Measurements from ENCODE around the gene KCNJ15. TPM values are rescaled to one million over a fixed set of nuclear protein-coding genes. Genes with fewer than 3 reads are reported as not detected.

Gene KCNJ15
- total RNA-seq, 4 donors from 2014 or later = 5.8 TPM; not detected in 3

DNA sequence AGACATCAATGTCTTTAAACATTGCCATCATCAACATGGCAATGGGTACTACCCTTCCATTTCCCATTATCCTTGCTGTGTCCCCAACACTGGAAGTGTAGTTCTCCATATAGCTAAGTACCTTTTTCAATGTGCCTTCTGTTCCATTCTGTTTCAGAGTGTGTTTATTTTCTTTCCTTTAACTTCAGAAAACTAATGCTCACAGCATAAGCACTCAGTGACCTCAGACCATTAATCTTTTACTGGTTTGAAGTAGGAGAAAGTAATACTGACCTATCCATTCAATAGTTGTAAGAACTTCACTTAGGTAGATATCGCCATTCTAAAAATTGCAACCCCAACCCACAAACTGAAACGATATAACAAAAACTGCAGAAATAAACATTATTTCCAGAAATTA lies 37.8 kb downstream of the KCNJ15 start:
- H3K4me3 ChIP-seq = no peak overlapping the region
- no peaks in the 10 kb centered on the region for H3K36me3 ChIP-seq
- TF ChIP-seq POLR2A (IDR thresholded peaks at IDR 0.05) = no peak
- no peak for TF ChIP-seq CTCF (IDR thresholded peaks at IDR 0.05)
- H3K4me1 ChIP-seq = no peaks in the 10 kb centered on the region
- no peak overlapping the region for H3K27ac ChIP-seq
- DNase-seq = no peak
- H3K27me3 ChIP-seq = no peaks in the 10 kb centered on the region
- no peaks in the 10 kb centered on the region for H3K9me3 ChIP-seq

GRCh38 chr21:38295997-38296764 lies 39.4 kb downstream of the KCNJ15 start:
- no peaks in the 10 kb centered on the region for H3K36me3 ChIP-seq
- DNase-seq = no peak
- no peaks in the 10 kb centered on the region for H3K4me1 ChIP-seq
- TF ChIP-seq POLR2A (IDR thresholded peaks at IDR 0.05) (no peak), CTCF (IDR thresholded peaks at IDR 0.05) (no peak)
- H3K27me3 ChIP-seq = no peaks in the 10 kb centered on the region
- no peak overlapping the region for H3K4me3 ChIP-seq
- peak overlapping the region in 1 of 4 donors; percentile 15 for H3K27ac ChIP-seq
- H3K9me3 ChIP-seq = no peaks in the 10 kb centered on the region

GRCh38 chr21:38297194-38297631 lies 40.4 kb downstream of the KCNJ15 start:
- TF ChIP-seq POLR2A (IDR thresholded peaks at IDR 0.05) = no peak
- TF ChIP-seq CTCF (IDR thresholded peaks at IDR 0.05) = no peak
- Histone ChIP-seq H3K27ac (peak overlapping the region in 1 of 4 donors; percentile 15), H3K4me3 (no peak overlapping the region), H3K27me3 (no peaks in the 10 kb centered on the region), H3K4me1 (no peaks in the 10 kb centered on the region), H3K36me3 (no peaks in the 10 kb centered on the region), H3K9me3 (no peaks in the 10 kb centered on the region)
- no peak for DNase-seq

- no peaks in the 10 kb centered on the region for H3K27me3 ChIP-seq
- no peak overlapping the region for H3K4me3 ChIP-seq
- no peaks in the 10 kb centered on the region for H3K4me1 ChIP-seq
- no peaks in the 10 kb centered on the region for H3K9me3 ChIP-seq
- no peaks in the 10 kb centered on the region for H3K36me3 ChIP-seq
- no peak overlapping the region for H3K27ac ChIP-seq
- no peak for DNase-seq
- TF ChIP-seq CTCF (IDR thresholded peaks at IDR 0.05) = no peak
- TF ChIP-seq POLR2A (IDR thresholded peaks at IDR 0.05) = no peak
Observed at GRCh38 chr21:38297871-38298270, 41.1 kb downstream of the KCNJ15 start.

GRCh38 chr21:38298832-38299231 lies 42.0 kb downstream of the KCNJ15 start:
- Histone ChIP-seq H3K9me3 (no peaks in the 10 kb centered on the region), H3K36me3 (no peaks in the 10 kb centered on the region), H3K4me1 (no peaks in the 10 kb centered on the region), H3K27me3 (no peaks in the 10 kb centered on the region), H3K4me3 (no peak overlapping the region), H3K27ac (no peak overlapping the region)
- no peak for DNase-seq
- TF ChIP-seq POLR2A (IDR thresholded peaks at IDR 0.05) (no peak), CTCF (IDR thresholded peaks at IDR 0.05) (no peak)

Data from Peyer's patch (tissue), 4 donors.